GM12892 (cell line): ENCODE results near the gene AWAT2.
"Not testable (repeated sequence)": the region's sequence is repeated elsewhere in the genome, so short reads cannot be mapped to it uniquely, and the experiment has no call there.

Experiments
- DNase-seq: peaks from one replicate; pipeline ENCODE4 v3.0.0; 2011; ENCODE audit not compliant: insufficient read length
- FAIRE-seq: peaks from 2 replicates; lab custom pipeline; 2011; peaks lifted over from hg19 to GRCh38; lab: Jason Lieb, UNC
- POLR2A ChIP-seq: IDR thresholded peaks from 2 replicates; pipeline ENCODE4 v1.6.1; 2011; ENCODE audit warnings: low read depth, low read length, control low read depth
- POLR2AphosphoS5 ChIP-seq: IDR thresholded peaks from 2 replicates; pipeline ENCODE4 v1.6.1; 2011; ENCODE audit warnings: low read depth, low read length, control low read depth
- TAF1 ChIP-seq: IDR thresholded peaks from 2 replicates; pipeline ENCODE4 v1.6.1; 2011; ENCODE audit warnings: low read depth, mild to moderate bottlenecking, control low read depth, low read length, borderline replicate concordance

AWAT2 gene

GRCh38 chrX:70013466-70014381 lies 36.0 kb downstream of the AWAT2 start:
- DNase-seq (no peak), FAIRE-seq (no peak)
- TF ChIP-seq POLR2AphosphoS5 (no peak), TAF1 (no peak), POLR2A (no peak)

- DNase-seq (no peak), FAIRE-seq (no peak)
- TF ChIP-seq POLR2AphosphoS5 = no peak
- no peak for TF ChIP-seq POLR2A
- TF ChIP-seq TAF1 = no peak
Measured at GRCh38 chrX:70012756-70013155, 37.0 kb downstream of the AWAT2 start.

DNA sequence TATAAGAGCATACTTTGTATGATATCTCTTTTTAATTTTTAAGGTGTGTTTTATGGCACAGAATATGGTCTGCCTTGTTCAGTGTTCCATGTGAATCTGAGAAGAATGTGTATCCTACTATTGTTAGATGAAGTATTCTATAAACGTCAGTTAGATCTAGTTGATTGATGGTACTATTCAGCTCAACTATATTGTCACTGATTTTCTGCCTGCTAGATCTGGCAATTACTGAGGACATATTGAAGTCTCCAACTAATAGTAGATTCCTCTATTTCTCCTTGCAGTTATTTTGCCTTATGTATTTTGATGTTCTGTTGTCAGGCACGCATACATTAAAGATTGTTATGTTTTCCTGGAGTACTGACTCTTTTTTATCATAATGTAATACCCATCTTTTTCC lies 39.8 kb downstream of the AWAT2 start:
- no peak for DNase-seq
- FAIRE-seq = no peak
- TF ChIP-seq POLR2A (no peak), TAF1 (no peak), POLR2AphosphoS5 (no peak)

GRCh38 chrX:70009049-70009448 lies 40.7 kb downstream of the AWAT2 start:
- DNase-seq = no peak
- FAIRE-seq = no peak
- TF ChIP-seq POLR2A (no peak), TAF1 (no peak), POLR2AphosphoS5 (no peak)

GRCh38 chrX:70007946-70008345 lies 41.8 kb downstream of the AWAT2 start:
- TF ChIP-seq POLR2A (no peak), POLR2AphosphoS5 (no peak)
- DNase-seq (no peak), FAIRE-seq (no peak)

GRCh38 chrX:70001708-70002341 lies 47.9 kb downstream of the AWAT2 start:
- no peak for DNase-seq
- FAIRE-seq = no peak
- TF ChIP-seq POLR2AphosphoS5 (no peak), POLR2A (no peak), TAF1 (no peak)

- no peak for TF ChIP-seq TAF1
- TF ChIP-seq POLR2A = no peak
- no peak for TF ChIP-seq POLR2AphosphoS5
- DNase-seq (no peak), FAIRE-seq (no peak)
Measured at GRCh38 chrX:70001269-70001668, 48.5 kb downstream of the AWAT2 start.

DNA sequence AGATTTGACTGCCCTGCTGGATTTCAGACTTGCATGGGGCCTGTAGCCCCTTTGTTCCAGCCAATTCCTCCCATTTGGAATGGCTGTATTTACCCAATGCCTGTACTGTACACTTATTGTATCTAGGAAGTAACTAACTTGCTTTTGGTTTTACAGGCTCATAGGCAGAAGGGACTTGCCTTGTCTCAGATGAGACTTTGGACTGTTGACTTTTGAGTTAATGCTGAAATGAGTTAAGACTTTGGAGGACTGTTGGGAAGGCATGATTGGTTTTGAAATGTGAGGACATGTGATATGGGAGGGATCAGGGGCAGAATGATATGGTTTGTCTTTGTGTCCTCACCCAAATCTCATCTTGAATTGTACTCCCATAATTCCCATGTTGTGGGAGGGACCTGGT lies 51.4 kb downstream of the AWAT2 start:
- not testable (repeated sequence) for DNase-seq, FAIRE-seq

- DNase-seq = no peak
- FAIRE-seq = no peak
- TF ChIP-seq POLR2AphosphoS5 (no peak), POLR2A (no peak), TAF1 (no peak)
Measured at GRCh38 chrX:69996113-69996468, 53.6 kb downstream of the AWAT2 start.

- no peak for DNase-seq
- no peak for FAIRE-seq
- TF ChIP-seq POLR2A (no peak), TAF1 (no peak), POLR2AphosphoS5 (no peak)
Measured at GRCh38 chrX:69995362-69996112, 54.2 kb downstream of the AWAT2 start.

- DNase-seq = no peak
- FAIRE-seq = no peak
- TF ChIP-seq TAF1 = no peak
- no peak for TF ChIP-seq POLR2AphosphoS5
- TF ChIP-seq POLR2A = no peak
Measured at GRCh38 chrX:69993494-69993893, 56.2 kb downstream of the AWAT2 start.

DNA sequence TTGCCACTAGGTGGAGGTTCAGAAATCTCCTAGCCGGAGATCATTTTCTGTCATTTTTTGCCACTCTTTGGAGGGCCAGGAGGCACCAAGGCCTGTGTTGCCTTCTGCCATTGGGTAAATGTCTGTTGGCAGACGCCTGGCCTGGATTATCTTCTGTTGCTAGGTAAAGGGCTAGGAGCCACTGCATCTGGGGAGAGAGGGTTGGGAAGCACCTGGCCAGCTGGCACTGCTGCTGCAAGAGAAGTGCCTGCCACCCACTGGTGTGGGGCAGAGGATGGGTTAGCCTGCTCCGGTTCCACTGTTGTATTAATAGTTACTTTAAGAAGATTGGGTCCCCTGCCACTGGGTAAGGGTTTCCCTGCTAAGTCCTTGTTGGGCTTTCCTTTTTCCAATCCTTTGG lies 58.1 kb downstream of the AWAT2 start:
- FAIRE-seq (no peak), DNase-seq (no peak)
- TF ChIP-seq POLR2A = no peak
- TF ChIP-seq TAF1 = no peak
- TF ChIP-seq POLR2AphosphoS5 = no peak
